ENCODE data around the gene LAMA5. TPM values are rescaled to one million over a fixed set of nuclear protein-coding genes. Genes with fewer than 3 reads are reported as not detected.

The LAMA5 gene
- polyA plus RNA-seq, 3 donors, result 0.05 TPM; not detected in 2

DNA sequence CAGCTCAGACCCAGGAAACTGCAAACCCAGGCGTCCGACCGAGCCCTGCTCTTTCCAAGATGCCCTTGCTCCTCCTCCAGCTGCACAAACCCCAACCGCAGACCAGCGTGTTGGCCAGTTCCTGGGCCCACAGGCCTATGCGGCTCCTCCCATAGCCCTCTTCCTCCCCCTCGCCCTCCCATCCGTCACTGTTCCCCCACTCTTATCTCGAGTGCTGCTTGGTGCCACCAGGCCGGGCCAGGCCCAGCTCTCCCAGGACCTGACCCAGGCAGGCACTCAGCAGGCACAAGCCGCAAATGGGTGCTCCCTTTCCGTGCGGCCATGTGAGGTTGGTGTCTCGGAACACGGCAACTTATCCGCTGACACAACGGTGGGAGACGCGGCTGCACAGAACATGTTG is 35.8 kb downstream of the LAMA5 start:
- Histone ChIP-seq H3K9ac (ENCODE audit: insufficient read depth, low read length, poor library complexity, severe bottlenecking) (no peak overlapping the region), H2AFZ (ENCODE audit: insufficient read depth, low read depth, low read length, poor library complexity, severe bottlenecking) (no peak overlapping the region), H3K4me2 (replicated peaks; ENCODE audit: extremely low read depth, low read length, poor library complexity, severe bottlenecking) (no peak overlapping the region), H3K9me3 (replicated peaks in 1 of 2; ENCODE audit: control insufficient read depth in 1 of 2, insufficient read depth in 1 of 2, low read length in 2 of 2) (no peaks in the 10 kb centered on the region), H3K79me2 (ENCODE audit: insufficient read depth, low read length) (no peaks in the 10 kb centered on the region), H3K36me3 (replicated peaks in 1 of 2; ENCODE audit: control insufficient read depth in 1 of 2, insufficient read depth in 2 of 2, low read length in 2 of 2) (no peaks in the 10 kb centered on the region), H4K20me1 (ENCODE audit: insufficient read depth, low read length) (no peaks in the 10 kb centered on the region), H3K27me3 (ENCODE audit: control insufficient read depth in 2 of 2, insufficient read depth in 2 of 2, low read length in 2 of 2) (no peaks in the 10 kb centered on the region), H3K4me1 (ENCODE audit: control insufficient read depth in 1 of 2, insufficient read depth in 2 of 2, low read length in 2 of 2) (no peaks in the 10 kb centered on the region), H3K4me3 (replicated peaks in 1 of 3; ENCODE audit: low read depth in 2 of 3, low read length in 3 of 3) (no peak overlapping the region), H3K27ac (ENCODE audit: low read depth in 1 of 2, low read length in 2 of 2) (no peak overlapping the region)
- no peak overlapping the region for H3K4me3 Mint-ChIP-seq
- TF ChIP-seq, protein P1, sequence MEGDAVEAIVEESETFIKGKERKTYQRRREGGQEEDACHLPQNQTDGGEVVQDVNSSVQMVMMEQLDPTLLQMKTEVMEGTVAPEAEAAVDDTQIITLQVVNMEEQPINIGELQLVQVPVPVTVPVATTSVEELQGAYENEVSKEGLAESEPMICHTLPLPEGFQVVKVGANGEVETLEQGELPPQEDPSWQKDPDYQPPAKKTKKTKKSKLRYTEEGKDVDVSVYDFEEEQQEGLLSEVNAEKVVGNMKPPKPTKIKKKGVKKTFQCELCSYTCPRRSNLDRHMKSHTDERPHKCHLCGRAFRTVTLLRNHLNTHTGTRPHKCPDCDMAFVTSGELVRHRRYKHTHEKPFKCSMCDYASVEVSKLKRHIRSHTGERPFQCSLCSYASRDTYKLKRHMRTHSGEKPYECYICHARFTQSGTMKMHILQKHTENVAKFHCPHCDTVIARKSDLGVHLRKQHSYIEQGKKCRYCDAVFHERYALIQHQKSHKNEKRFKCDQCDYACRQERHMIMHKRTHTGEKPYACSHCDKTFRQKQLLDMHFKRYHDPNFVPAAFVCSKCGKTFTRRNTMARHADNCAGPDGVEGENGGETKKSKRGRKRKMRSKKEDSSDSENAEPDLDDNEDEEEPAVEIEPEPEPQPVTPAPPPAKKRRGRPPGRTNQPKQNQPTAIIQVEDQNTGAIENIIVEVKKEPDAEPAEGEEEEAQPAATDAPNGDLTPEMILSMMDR (IDR thresholded peaks at IDR 0.05), result no peak
- no peaks in the 10 kb centered on the region for H3K4me1 Mint-ChIP-seq
- intact Hi-C loops (cut with micrococcal nuclease), result no loop called here
- WGBS (ENCODE audit: insufficient coverage), result 96% methylated on average over 16 of the region's 19 CpGs
- H3K9me3 Mint-ChIP-seq, result peaks cover 0 to 1% (median 0%) of the 10 kb centered on the region in 7 donors
- peaks cover 0 to 5% (median 2%) of the 10 kb centered on the region in 3 donors for H3K27me3 Mint-ChIP-seq (ENCODE audit: low read depth in 3 of 3)
- H3K27ac Mint-ChIP-seq, result peak overlapping the region in 1 of 7 donors; percentile 8
- H3K36me3 Mint-ChIP-seq, result no peaks in the 10 kb centered on the region
- no peak for DNase-seq

- no peaks in the 10 kb centered on the region for H3K79me2 ChIP-seq (ENCODE audit: insufficient read depth, low read length)
- no peak overlapping the region for H3K4me3 ChIP-seq (replicated peaks in 1 of 3; ENCODE audit: low read depth in 2 of 3, low read length in 3 of 3)
- TF ChIP-seq, protein P1 (IDR thresholded peaks at IDR 0.05), result no peak
- Mint-ChIP-seq H3K36me3 (no peaks in the 10 kb centered on the region), H3K4me3 (no peak overlapping the region), H3K27ac (no peak overlapping the region), H3K27me3 (ENCODE audit: low read depth in 3 of 3) (peaks cover 0 to 5% (median 2%) of the 10 kb centered on the region in 3 donors), H3K4me1 (no peaks in the 10 kb centered on the region), H3K9me3 (peaks cover 0 to 1% (median 0%) of the 10 kb centered on the region in 7 donors)
- no peaks in the 10 kb centered on the region for H4K20me1 ChIP-seq (ENCODE audit: insufficient read depth, low read length)
- no peak overlapping the region for H3K9ac ChIP-seq (ENCODE audit: insufficient read depth, low read length, poor library complexity, severe bottlenecking)
- no peaks in the 10 kb centered on the region for H3K4me1 ChIP-seq (ENCODE audit: control insufficient read depth in 1 of 2, insufficient read depth in 2 of 2, low read length in 2 of 2)
- no peaks in the 10 kb centered on the region for H3K36me3 ChIP-seq (replicated peaks in 1 of 2; ENCODE audit: control insufficient read depth in 1 of 2, insufficient read depth in 2 of 2, low read length in 2 of 2)
- no peaks in the 10 kb centered on the region for H3K9me3 ChIP-seq (replicated peaks in 1 of 2; ENCODE audit: control insufficient read depth in 1 of 2, insufficient read depth in 1 of 2, low read length in 2 of 2)
- H3K27me3 ChIP-seq (ENCODE audit: control insufficient read depth in 2 of 2, insufficient read depth in 2 of 2, low read length in 2 of 2), result no peaks in the 10 kb centered on the region
- no peak overlapping the region for H3K4me2 ChIP-seq (replicated peaks; ENCODE audit: extremely low read depth, low read length, poor library complexity, severe bottlenecking)
- no peak for DNase-seq
- 97% methylated on average over 21 of the region's 46 CpGs for WGBS (ENCODE audit: insufficient coverage)
- intact Hi-C loops (cut with micrococcal nuclease), result no loop called here
- no peak overlapping the region for H3K27ac ChIP-seq (ENCODE audit: low read depth in 1 of 2, low read length in 2 of 2)
- H2AFZ ChIP-seq (ENCODE audit: insufficient read depth, low read depth, low read length, poor library complexity, severe bottlenecking), result no peak overlapping the region
Measured at GRCh38 chr20:62330576-62331317, 36.4 kb downstream of the LAMA5 start.
